HG02678 (cell line): Measurements from ENCODE around the gene ANO1.

Experiments
- ATAC-seq: cut with Tn5 transposase; IDR thresholded peaks from one replicate; pipeline ENCODE4 v1.9.1; 2021; ENCODE audit warnings: mild to moderate bottlenecking, moderate library complexity; ENCODE audit not compliant: unreplicated experiment

Gene ANO1

GRCh38 chr11:70133771-70134335 is 55.7 kb downstream of the ANO1 start:
- ATAC-seq = no peak

GRCh38 chr11:70134490-70134889 is 56.4 kb downstream of the ANO1 start:
- ATAC-seq = no peak

GRCh38 chr11:70135142-70135541 is 57.0 kb downstream of the ANO1 start:
- no peak for ATAC-seq

GRCh38 chr11:70135625-70136059 is 57.5 kb downstream of the ANO1 start:
- ATAC-seq = no peak

- no peak for ATAC-seq
Observed at GRCh38 chr11:70137383-70137782, 59.3 kb downstream of the ANO1 start.

GRCh38 chr11:70138403-70138802 is 60.3 kb downstream of the ANO1 start:
- no peak for ATAC-seq

- no peak for ATAC-seq
Observed at GRCh38 chr11:70139785-70140410, 61.8 kb downstream of the ANO1 start.

- no peak for ATAC-seq
Observed at GRCh38 chr11:70140711-70141485, 62.8 kb downstream of the ANO1 start.

GRCh38 chr11:70141486-70142220 is 63.5 kb downstream of the ANO1 start:
- no peak for ATAC-seq

- no peak for ATAC-seq
Observed at GRCh38 chr11:70142221-70142875, 64.2 kb downstream of the ANO1 start.

- ATAC-seq = no peak
Observed at GRCh38 chr11:70144262-70144661, 66.1 kb downstream of the ANO1 start.

GRCh38 chr11:70145071-70145470 is 67.0 kb downstream of the ANO1 start:
- ATAC-seq = no peak

- ATAC-seq = no peak
Observed at GRCh38 chr11:70145841-70146240, 67.7 kb downstream of the ANO1 start.

- ATAC-seq = no peak
Observed at GRCh38 chr11:70146299-70146698, 68.2 kb downstream of the ANO1 start.

GRCh38 chr11:70146895-70147520 is 68.9 kb downstream of the ANO1 start:
- no peak for ATAC-seq

- no peak for ATAC-seq
Observed at GRCh38 chr11:70147668-70148067, 69.6 kb downstream of the ANO1 start.

GRCh38 chr11:70151671-70152070 is 73.6 kb downstream of the ANO1 start:
- no peak for ATAC-seq

- ATAC-seq = no peak
Observed at GRCh38 chr11:70153133-70153727, 75.1 kb downstream of the ANO1 start.

- ATAC-seq = no peak
Observed at GRCh38 chr11:70155386-70155785, 77.3 kb downstream of the ANO1 start.
